ENCODE measurements around the gene LUC7L2. TPM values are rescaled to one million over a fixed set of nuclear protein-coding genes. Genes with fewer than 3 reads are reported as not detected.

The LUC7L2 gene
- total and polyA plus RNA-seq, 9 of the 15 experiments (the other 6 are each of a cell fraction or from before 2014, with no cell fraction given): 56.1 to 207 (median 141) TPM

- TF ChIP-seq ZNF318 (IDR thresholded peaks at IDR 0.05; ENCODE audit: borderline replicate concordance in 1 of 2, low read depth in 1 of 2): 0 out of 4 replicates have a peak, but pooled peaks of 1 of the 2 experiments have one; percentile 63
- no peak for TF ChIP-seq HDAC3 (IDR thresholded peaks at IDR 0.05; ENCODE audit: borderline replicate concordance, partially characterized antibody)
- TF ChIP-seq ZNF609 (CRISPR knock-in tag; IDR thresholded peaks at IDR 0.05; ENCODE audit: borderline replicate concordance): no peak; the same call in 1 of the 2 replicates
- TF ChIP-seq ESRRB (CRISPR knock-in tag; IDR thresholded peaks at IDR 0.05; ENCODE audit: borderline replicate concordance): no peak
- TF ChIP-seq MAFK (IDR thresholded peaks at IDR 0.05; ENCODE audit: low read length): peak; percentile 28; the same call in 1 of the 2 replicates
- TF ChIP-seq ZNF589 (CRISPR knock-in tag; IDR thresholded peaks at IDR 0.05; ENCODE audit: low read depth): peak; percentile 58
- TF ChIP-seq SNRNP70 (optimal IDR thresholded peaks at IDR 0.05; ENCODE audit: low read depth, low read length): no peak
- peak; percentile 81 for TF ChIP-seq FOXM1 (IDR thresholded peaks at IDR 0.05; ENCODE audit: low read depth)
- 0 out of 2 replicates have a peak, but pooled peaks have one; percentile 88 for TF ChIP-seq FOXM1 (CRISPR knock-in tag; IDR thresholded peaks at IDR 0.05; ENCODE audit: low read depth)
- peak; percentile 100 for TF ChIP-seq USF1 (CRISPR knock-in tag; IDR thresholded peaks at IDR 0.05)
Measured at GRCh38 chr7:139340037-139340807, 19.5 kb upstream of the LUC7L2 start (continued).
